Measurements from ENCODE around the gene PRR12. TPM values are rescaled to one million over a fixed set of nuclear protein-coding genes. Genes with fewer than 3 reads are reported as not detected.

The PRR12 gene
- polyA plus RNA-seq, 1 donor (not counting 4 experiments of a cell fraction or from before 2014, with no cell fraction given) = 0.35 TPM

DNA sequence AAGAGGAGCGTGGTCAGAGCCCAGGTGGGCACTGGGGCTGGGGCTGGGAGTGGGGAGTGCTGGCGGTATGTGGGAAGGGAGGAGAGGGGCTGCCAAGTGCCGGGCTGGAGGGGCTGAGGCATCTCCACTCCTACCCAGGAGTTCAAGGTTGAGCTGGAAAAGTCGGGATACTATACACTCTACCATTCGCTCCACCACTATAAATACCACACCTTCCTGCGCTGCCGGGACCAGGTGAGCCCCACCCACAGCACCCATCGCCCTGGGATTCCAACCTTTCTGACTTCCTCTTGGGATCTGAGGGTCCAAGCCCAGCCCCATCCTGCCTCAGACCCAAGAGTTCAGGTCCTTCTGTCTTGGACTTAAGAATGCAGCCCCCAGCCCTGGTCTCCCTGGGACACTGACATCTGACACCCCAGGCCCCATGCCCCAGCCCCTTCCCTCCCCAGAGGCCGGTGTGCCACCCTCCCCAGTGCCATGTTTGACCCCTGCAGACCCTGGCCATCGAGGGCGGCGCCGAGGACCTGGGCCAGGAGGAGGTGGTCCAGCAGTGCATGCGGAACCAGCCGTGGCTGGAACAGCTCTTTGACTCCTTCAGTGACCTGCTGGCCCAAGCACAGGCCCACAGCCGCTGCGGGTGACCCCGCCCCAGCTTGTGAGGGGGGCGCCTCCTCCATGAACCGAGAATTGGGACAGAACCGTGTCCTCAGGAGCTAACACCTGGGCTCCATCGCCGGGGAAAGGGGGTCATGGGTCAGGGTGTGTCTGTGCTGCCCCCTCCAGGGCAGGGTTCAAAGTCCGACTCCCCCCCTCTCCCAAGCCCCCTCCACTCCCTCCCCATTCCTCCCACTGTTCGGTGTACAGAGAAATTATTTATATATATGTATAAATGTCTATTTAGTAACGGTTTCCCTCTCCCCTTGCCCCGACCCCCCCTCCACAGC is 34.3 kb downstream of the PRR12 start:
- H3K4me3 ChIP-seq (ENCODE audit: control insufficient read depth in 2 of 3, extremely low read depth in 1 of 3, insufficient read depth in 2 of 3, low read depth in 1 of 3, low read length in 3 of 3) = no peak overlapping the region
- H3K4me2 ChIP-seq (ENCODE audit: control insufficient read depth, extremely low read depth, insufficient read depth, low read depth, low read length) = no peak overlapping the region
- no peaks in the 10 kb centered on the region for H3K9me3 ChIP-seq (ENCODE audit: control insufficient read depth, low read depth, low read length)
- peaks cover 6 to 12% of the 10 kb centered on the region in 2 experiments for H3K36me3 ChIP-seq (ENCODE audit: control insufficient read depth in 2 of 2, extremely low read depth in 1 of 2, insufficient read depth in 2 of 2, low read length in 2 of 2)
- H4K20me1 ChIP-seq (ENCODE audit: control insufficient read depth, extremely low read depth, insufficient read depth, low read length) = no peaks in the 10 kb centered on the region
- dilution Hi-C loops (cut with MboI; ENCODE audit: extremely low pct_ligation_motif_present, low sequenced_read_pairs) = no loop called here
- no peaks in the 10 kb centered on the region for H3K79me2 ChIP-seq (ENCODE audit: control insufficient read depth, insufficient read depth, low read length)
- H2AFZ ChIP-seq (ENCODE audit: control insufficient read depth, low read length) = no peak overlapping the region
- FAIRE-seq (no peak), DNase-seq (ENCODE audit: low read depth, low spot score) (no peak)
- no peaks in the 10 kb centered on the region for H3K27me3 ChIP-seq (ENCODE audit: control insufficient read depth, extremely low read depth, insufficient read depth, low read length)
- H3K4me1 ChIP-seq (ENCODE audit: control insufficient read depth, extremely low read depth, insufficient read depth, low read length) = no peaks in the 10 kb centered on the region
- no peaks in the 10 kb centered on the region for H3K9me1 ChIP-seq (ENCODE audit: control insufficient read depth, extremely low read depth, insufficient read depth, low read length)
- H3K27ac ChIP-seq (ENCODE audit: control insufficient read depth, insufficient read depth, low read length) = no peak overlapping the region
- H3K9ac ChIP-seq (ENCODE audit: control insufficient read depth, extremely low read depth, insufficient read depth, low read length) = no peak overlapping the region
- TF ChIP-seq, protein P1, sequence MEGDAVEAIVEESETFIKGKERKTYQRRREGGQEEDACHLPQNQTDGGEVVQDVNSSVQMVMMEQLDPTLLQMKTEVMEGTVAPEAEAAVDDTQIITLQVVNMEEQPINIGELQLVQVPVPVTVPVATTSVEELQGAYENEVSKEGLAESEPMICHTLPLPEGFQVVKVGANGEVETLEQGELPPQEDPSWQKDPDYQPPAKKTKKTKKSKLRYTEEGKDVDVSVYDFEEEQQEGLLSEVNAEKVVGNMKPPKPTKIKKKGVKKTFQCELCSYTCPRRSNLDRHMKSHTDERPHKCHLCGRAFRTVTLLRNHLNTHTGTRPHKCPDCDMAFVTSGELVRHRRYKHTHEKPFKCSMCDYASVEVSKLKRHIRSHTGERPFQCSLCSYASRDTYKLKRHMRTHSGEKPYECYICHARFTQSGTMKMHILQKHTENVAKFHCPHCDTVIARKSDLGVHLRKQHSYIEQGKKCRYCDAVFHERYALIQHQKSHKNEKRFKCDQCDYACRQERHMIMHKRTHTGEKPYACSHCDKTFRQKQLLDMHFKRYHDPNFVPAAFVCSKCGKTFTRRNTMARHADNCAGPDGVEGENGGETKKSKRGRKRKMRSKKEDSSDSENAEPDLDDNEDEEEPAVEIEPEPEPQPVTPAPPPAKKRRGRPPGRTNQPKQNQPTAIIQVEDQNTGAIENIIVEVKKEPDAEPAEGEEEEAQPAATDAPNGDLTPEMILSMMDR (optimal IDR thresholded peaks at IDR 0.05 in 1 of 3, IDR thresholded peaks at IDR 0.05 in 1 of 3, conservative IDR thresholded peaks at IDR 0.05 in 1 of 3; ENCODE audit: extremely low read depth in 1 of 3, insufficient read depth in 2 of 3, low read length in 3 of 3) = no peak

DNA sequence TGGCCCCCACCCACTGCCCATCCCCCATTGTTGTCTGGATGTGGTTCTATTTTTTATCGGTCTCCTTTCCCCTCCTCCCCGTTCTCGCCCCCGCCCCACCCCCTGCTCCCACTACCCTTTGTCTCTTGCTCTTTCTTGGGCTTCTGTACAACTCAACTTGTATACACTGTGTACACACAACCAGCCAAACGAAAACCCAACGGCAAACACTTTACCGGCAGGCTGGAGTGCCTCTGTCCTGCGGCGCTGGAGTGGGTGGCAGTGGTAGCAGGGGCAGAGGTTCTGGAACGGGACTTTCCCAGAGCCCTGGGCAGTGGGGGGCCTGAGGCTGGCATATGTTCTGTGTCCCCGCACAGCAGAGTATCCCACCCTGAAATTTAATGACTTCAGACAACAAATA is 35.2 kb downstream of the PRR12 start:
- H3K4me1 ChIP-seq (ENCODE audit: control insufficient read depth, extremely low read depth, insufficient read depth, low read length) = peaks cover 3% of the 10 kb centered on the region
- H3K9me1 ChIP-seq (ENCODE audit: control insufficient read depth, extremely low read depth, insufficient read depth, low read length) = no peaks in the 10 kb centered on the region
- no peaks in the 10 kb centered on the region for H4K20me1 ChIP-seq (ENCODE audit: control insufficient read depth, extremely low read depth, insufficient read depth, low read length)
- FAIRE-seq = no peak
- dilution Hi-C loops (cut with MboI; ENCODE audit: extremely low pct_ligation_motif_present, low sequenced_read_pairs) = no loop called here
- H3K9ac ChIP-seq (ENCODE audit: control insufficient read depth, extremely low read depth, insufficient read depth, low read length) = no peak overlapping the region
- H3K27ac ChIP-seq (ENCODE audit: control insufficient read depth, insufficient read depth, low read length) = no peak overlapping the region
- H3K27me3 ChIP-seq (ENCODE audit: control insufficient read depth, extremely low read depth, insufficient read depth, low read length) = no peaks in the 10 kb centered on the region
- no peak for DNase-seq (ENCODE audit: low read depth, low spot score)
- no peak overlapping the region for H3K4me2 ChIP-seq (ENCODE audit: control insufficient read depth, extremely low read depth, insufficient read depth, low read depth, low read length)
- no peaks in the 10 kb centered on the region for H3K9me3 ChIP-seq (ENCODE audit: control insufficient read depth, low read depth, low read length)
- peaks cover 4 to 12% of the 10 kb centered on the region in 2 experiments for H3K36me3 ChIP-seq (ENCODE audit: control insufficient read depth in 2 of 2, extremely low read depth in 1 of 2, insufficient read depth in 2 of 2, low read length in 2 of 2)
- H3K4me3 ChIP-seq (ENCODE audit: control insufficient read depth in 2 of 3, extremely low read depth in 1 of 3, insufficient read depth in 2 of 3, low read depth in 1 of 3, low read length in 3 of 3) = no peak overlapping the region
- no peak overlapping the region for H2AFZ ChIP-seq (ENCODE audit: control insufficient read depth, low read length)
- TF ChIP-seq EZH2 (IDR thresholded peaks at IDR 0.05; ENCODE audit: low read length) = no peak
- TF ChIP-seq, protein P1 (optimal IDR thresholded peaks at IDR 0.05 in 1 of 3, IDR thresholded peaks at IDR 0.05 in 1 of 3, conservative IDR thresholded peaks at IDR 0.05 in 1 of 3; ENCODE audit: extremely low read depth in 1 of 3, insufficient read depth in 2 of 3, low read length in 3 of 3) = no peak
- H3K79me2 ChIP-seq (ENCODE audit: control insufficient read depth, insufficient read depth, low read length) = no peaks in the 10 kb centered on the region

Measured in keratinocyte (primary cell).